Heart left ventricle (tissue), 13 donors: Measurements from ENCODE around the gene FOXRED1.
"Not testable (repeated sequence)": the region's sequence is repeated elsewhere in the genome, so short reads cannot be mapped to it uniquely, and the experiment has no call there.

ENCODE experiments used
- CTCF ChIP-seq, 12 donors: fragments of 200-600 bp; sonication (generic) in 4 of 12; IDR thresholded peaks; one replicate each; pipeline versions ENCODE4 v1.5.0 to v1.8.0; 2018 to 2022; ENCODE audit warnings: antibody characterized with exemption in 12 of 12, mild to moderate bottlenecking in 5 of 12
- POLR2A ChIP-seq, 2 donors: fragments of 450-650 bp; IDR thresholded peaks; one replicate each; pipeline ENCODE4 v1.6.1; 2017; ENCODE audit warnings: antibody characterized with exemption in 2 of 2, mild to moderate bottlenecking in 2 of 2, moderate library complexity in 2 of 2
- donor health status: ischemic (EF 13 %, LVEDD 7.1; RV severe dilation, severe dysfunction).
- donor health status: DM: no; HTN: yes; CAD: no.
- donor health status: DM: no; HTN: no; CAD: no.
- donor health status: ischemic (EF 25% LVEDD 6.9; RV normal size, moderate dysfunction).
- donor health status: ischemic (EF 25% LVEDD 5.7; RV mildly dilated, moderate dysfunction).
- donor health status: ischemic (EF 35%, LVEDD 5.7; RV mildly dilated, moderate dysfunction).
- donor health status: nonischemic (EF 11% LVEDD 7.7; RV severe dilation, severe dysfunction).
- donor health status: DM: yes; HTN: yes; CAD: no.
- donor health status: PGD.
- donor health status: ischemic (EF 29% LVEDD 5.4; RV normal size, mild dysfunction).
- donor health status: nonischemic (EF 23%, LVEDD 6.1; RV moderate dilation, normal function).

GRCh38 chr11:126255507-126255906, 13.4 kb upstream of the FOXRED1 start:
- TF ChIP-seq CTCF, POLR2A (IDR thresholded peaks at IDR 0.05): not testable (repeated sequence)
